ENCODE results near the gene RGS7. TPM values are rescaled to one million over a fixed set of nuclear protein-coding genes. Genes with fewer than 3 reads are reported as not detected.

RGS7 gene
- total and polyA plus RNA-seq, 2 of the 8 experiments (the other 6 are each of a cell fraction or from before 2014, with no cell fraction given) = 1.6 to 3.0 TPM

DNA sequence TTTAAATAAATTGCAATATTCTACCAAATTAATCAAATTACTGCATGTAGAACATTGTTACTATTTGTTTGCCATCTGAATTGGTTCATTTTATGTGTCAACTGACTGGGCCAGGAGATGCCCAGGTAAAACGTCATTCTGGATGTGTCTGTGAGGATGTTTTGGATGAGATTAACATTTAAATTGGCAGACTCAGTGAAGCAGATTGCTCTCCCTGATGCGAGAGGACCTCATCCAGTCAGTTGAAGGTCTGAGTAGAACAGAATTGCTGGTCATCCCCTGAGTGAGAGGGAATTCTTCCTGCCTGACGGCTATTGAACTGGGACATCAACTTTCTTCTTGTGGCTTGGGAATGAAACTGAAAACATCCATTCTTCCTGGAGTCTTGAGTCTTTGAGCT, 623.0 kb downstream of the RGS7 start (continued):
- TF ChIP-seq USF2 (IDR thresholded peaks at IDR 0.05; ENCODE audit: low read length) (no peak), SP4 (IDR thresholded peaks at IDR 0.05; ENCODE audit: low read length) (no peak)
- TF ChIP-seq, protein P1, sequence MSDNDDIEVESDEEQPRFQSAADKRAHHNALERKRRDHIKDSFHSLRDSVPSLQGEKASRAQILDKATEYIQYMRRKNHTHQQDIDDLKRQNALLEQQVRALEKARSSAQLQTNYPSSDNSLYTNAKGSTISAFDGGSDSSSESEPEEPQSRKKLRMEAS (IDR thresholded peaks at IDR 0.05) = no peak
